Measurements from ENCODE around the gene SLC30A7. TPM values are rescaled to one million over a fixed set of nuclear protein-coding genes. Genes with fewer than 3 reads are reported as not detected.
A peak's percentile ranks its signal among the peaks of the same experiment; 100 is the strongest.

Gene SLC30A7
- total and polyA plus RNA-seq, 3 donors from 2014 or later = 7.1 to 14.7 (median 14.1) TPM

DNA sequence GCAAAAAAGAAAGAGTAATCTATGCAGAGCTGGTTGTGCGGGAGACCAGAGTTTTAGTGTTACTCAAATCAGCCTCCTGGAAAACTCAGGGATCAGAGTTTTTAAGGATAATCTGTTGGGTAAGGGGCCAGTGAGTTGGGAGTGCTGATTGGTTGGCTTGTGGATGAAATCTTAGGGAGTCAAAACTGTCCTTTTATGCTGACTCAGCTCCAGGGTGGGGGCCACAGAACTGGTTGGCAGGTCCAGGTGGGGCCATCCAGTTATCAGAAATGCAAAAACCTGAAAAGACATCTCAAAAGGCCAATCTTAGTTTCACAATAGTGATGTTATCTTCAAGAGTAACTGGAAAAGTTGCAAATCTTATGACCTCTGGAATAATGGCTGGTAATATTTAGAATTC is 4.5 kb upstream of the SLC30A7 start:
- Histone ChIP-seq H3K4me3 (no peak overlapping the region), H3K27me3 (no peaks in the 10 kb centered on the region), H3K4me1 (no peaks in the 10 kb centered on the region), H3K36me3 (ENCODE audit: low read depth, missing control alignments) (no peaks in the 10 kb centered on the region), H3K27ac (no peak overlapping the region), H3K9me3 (no peaks in the 10 kb centered on the region)
- intact Hi-C loops (cut with DNase I; ENCODE audit: low total_unique reads) = no loop called here
- TF ChIP-seq, protein P1, sequence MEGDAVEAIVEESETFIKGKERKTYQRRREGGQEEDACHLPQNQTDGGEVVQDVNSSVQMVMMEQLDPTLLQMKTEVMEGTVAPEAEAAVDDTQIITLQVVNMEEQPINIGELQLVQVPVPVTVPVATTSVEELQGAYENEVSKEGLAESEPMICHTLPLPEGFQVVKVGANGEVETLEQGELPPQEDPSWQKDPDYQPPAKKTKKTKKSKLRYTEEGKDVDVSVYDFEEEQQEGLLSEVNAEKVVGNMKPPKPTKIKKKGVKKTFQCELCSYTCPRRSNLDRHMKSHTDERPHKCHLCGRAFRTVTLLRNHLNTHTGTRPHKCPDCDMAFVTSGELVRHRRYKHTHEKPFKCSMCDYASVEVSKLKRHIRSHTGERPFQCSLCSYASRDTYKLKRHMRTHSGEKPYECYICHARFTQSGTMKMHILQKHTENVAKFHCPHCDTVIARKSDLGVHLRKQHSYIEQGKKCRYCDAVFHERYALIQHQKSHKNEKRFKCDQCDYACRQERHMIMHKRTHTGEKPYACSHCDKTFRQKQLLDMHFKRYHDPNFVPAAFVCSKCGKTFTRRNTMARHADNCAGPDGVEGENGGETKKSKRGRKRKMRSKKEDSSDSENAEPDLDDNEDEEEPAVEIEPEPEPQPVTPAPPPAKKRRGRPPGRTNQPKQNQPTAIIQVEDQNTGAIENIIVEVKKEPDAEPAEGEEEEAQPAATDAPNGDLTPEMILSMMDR (IDR thresholded peaks at IDR 0.05) = no peak
- no peak for TF ChIP-seq POLR2A (IDR thresholded peaks at IDR 0.05)
- no peak for DNase-seq
- 86 to 100% methylated on average over 1 of the region's 1 CpG for WGBS, 2 donors

DNA sequence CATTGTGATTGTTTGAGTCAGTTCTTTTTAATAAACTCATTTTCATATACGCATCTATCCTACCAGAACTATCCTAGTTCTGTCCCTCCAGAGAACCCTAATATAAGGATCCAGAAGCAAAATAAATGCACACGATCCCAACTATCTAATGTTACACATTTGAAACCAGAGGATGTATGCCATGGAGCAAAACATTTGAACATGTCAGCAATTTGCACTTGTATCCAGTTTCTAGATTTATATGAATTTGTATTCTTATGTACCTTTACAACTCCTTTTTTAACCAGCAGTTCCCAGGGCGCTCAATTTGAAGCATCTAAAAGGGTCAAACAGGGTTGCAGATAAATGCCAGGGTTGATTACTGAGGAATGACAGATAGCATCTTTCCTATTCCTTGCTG is 3.3 kb upstream of the SLC30A7 start:
- DNase-seq = no peak
- Histone ChIP-seq H3K27me3 (no peaks in the 10 kb centered on the region), H3K4me3 (no peak overlapping the region), H3K27ac (no peak overlapping the region), H3K36me3 (ENCODE audit: low read depth, missing control alignments) (no peaks in the 10 kb centered on the region), H3K9me3 (no peaks in the 10 kb centered on the region), H3K4me1 (peaks cover 6% of the 10 kb centered on the region)
- TF ChIP-seq, protein P1 (IDR thresholded peaks at IDR 0.05) = no peak
- TF ChIP-seq POLR2A (IDR thresholded peaks at IDR 0.05) = no peak
- WGBS, 2 donors = 95 to 96% methylated on average over 3 of the region's 3 CpGs
- intact Hi-C loops (cut with DNase I; ENCODE audit: low total_unique reads) = no loop called here

DNA sequence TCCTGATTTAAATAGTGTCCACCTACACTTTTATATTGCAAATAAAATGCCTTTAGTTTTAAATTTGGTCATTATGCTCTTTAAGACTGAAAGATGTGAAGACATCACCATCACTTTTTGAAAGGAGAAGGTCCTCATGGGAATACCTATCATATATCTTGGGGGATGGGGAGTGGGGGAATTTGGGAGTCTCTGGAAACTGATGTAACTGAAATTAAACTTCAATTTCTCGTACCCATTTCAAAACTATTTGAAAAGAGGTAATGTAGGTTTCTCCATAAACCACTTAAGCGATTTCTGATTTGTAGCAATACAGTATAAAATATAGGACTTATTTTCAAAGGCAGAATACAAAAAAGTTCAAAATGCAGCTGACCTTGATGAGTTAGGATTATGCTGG is 2.2 kb upstream of the SLC30A7 start:
- 26 to 32% methylated on average over 2 of the region's 2 CpGs for WGBS, 2 donors

DNA sequence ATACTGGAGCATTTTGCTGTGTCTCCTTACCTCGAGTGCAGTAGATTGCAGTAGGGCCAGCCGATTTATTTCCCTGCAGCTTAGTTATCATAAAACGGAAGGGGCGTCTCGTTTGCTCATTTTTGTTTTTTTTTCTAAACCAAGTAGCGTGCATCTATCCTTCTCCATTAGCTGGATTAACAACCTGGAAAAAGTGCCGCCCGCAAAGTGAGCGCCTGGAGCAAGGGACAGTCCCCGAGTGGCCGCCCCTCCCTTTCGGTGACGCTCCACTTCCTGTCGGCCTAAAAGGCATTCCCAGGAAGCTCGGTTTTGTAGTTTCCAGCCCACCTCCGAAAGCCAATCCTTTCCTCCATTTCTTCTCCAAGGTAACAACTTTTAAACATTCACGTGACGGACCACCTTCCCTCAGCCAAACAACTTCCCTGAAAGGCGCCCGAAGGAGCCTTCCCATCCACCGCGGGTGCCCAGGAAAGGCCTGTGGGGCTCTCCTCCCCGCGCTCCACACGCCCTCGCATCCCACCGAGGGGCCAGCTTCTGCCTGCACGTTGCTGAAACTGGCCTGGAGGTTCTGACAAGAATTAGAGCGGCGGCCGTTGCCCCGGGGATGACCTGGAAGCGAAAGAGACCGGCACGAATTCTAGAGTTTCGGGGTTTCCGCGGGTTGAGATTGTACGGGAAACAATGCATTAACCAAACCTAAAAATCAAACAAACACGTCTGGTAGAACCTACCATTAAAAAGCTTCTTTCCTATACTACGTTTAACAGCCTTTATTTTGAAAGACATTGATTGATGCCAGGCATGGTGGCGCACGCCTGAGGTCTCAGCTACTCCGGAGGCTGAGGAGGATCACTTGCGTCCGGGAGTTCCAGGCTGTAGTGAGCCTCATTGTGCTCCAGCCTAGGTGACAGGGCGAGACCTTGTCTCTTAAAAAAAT is 1.0 kb upstream of the SLC30A7 start, which contains the start of gene EXTL2:
Gene EXTL2, minus strand, starts transcription at position 240 of the 937 bp plus-strand sequence. CDS start 6,085 bp downstream, outside the sequence.
- Histone ChIP-seq H3K9me3 (no peaks in the 10 kb centered on the region), H3K27ac (peak within 1 kb of the TSS; percentile 85 to 92), H3K4me1 (peaks cover 6% of the 10 kb centered on the region), H3K4me3 (peak within 1 kb of the TSS; percentile 65 to 96), H3K36me3 (ENCODE audit: low read depth, missing control alignments) (no peaks in the 10 kb centered on the region), H3K27me3 (no peaks in the 10 kb centered on the region)
- intact Hi-C loops (cut with DNase I; ENCODE audit: low total_unique reads) = no loop called here
- WGBS, 2 donors = 0% methylated on average over 47 of the region's 47 CpGs
- DNase-seq = peak; percentile 92
- TF ChIP-seq POLR2A (IDR thresholded peaks at IDR 0.05) = no peak
- TF ChIP-seq, protein P1 (IDR thresholded peaks at IDR 0.05) = no peak

More for the DNA sequence above, 2.2 kb upstream of the SLC30A7 start:
- no peak for TF ChIP-seq POLR2A (IDR thresholded peaks at IDR 0.05)
- TF ChIP-seq, protein P1 (IDR thresholded peaks at IDR 0.05) = no peak
- H3K27me3 ChIP-seq = no peaks in the 10 kb centered on the region
- H3K36me3 ChIP-seq (ENCODE audit: low read depth, missing control alignments) = no peaks in the 10 kb centered on the region
- intact Hi-C loops (cut with DNase I; ENCODE audit: low total_unique reads) = no loop called here
- peak overlapping the region in 1 of 2 donors; percentile 96 for H3K4me3 ChIP-seq
- peaks cover 6% of the 10 kb centered on the region for H3K4me1 ChIP-seq
- no peak overlapping the region for H3K27ac ChIP-seq
- DNase-seq = no peak
- no peaks in the 10 kb centered on the region for H3K9me3 ChIP-seq

Measured in testis (tissue), 3 donors.